Measurements from ENCODE around the gene GRN. TPM values are rescaled to one million over a fixed set of nuclear protein-coding genes. Genes with fewer than 3 reads are reported as not detected.

The GRN gene
- total and polyA plus RNA-seq, 2 of the 13 experiments (the other 11 are each of a cell fraction or from before 2014, with no cell fraction given), result 86.6 to 143 TPM

- no peak for TF ChIP-seq ZNF318 (CRISPR knock-in tag; IDR thresholded peaks at IDR 0.05)
- TF ChIP-seq GLI4 (CRISPR knock-in tag; IDR thresholded peaks at IDR 0.05; ENCODE audit: borderline replicate concordance), result no peak
- TF ChIP-seq DMAP1 (CRISPR knock-in tag; IDR thresholded peaks at IDR 0.05), result 0 out of 2 replicates have a peak, but pooled peaks have one; percentile 29
- TF ChIP-seq SP2 (CRISPR knock-in tag; IDR thresholded peaks at IDR 0.05), result no peak
- TF ChIP-seq AKAP8 (CRISPR knock-in tag; IDR thresholded peaks at IDR 0.05), result no peak
- no peak for TF ChIP-seq ZNF556 (CRISPR knock-in tag; IDR thresholded peaks at IDR 0.05; ENCODE audit: borderline replicate concordance)
- no peak for TF ChIP-seq ATF7-NPFF (CRISPR knock-in tag; IDR thresholded peaks at IDR 0.05; ENCODE audit: low read depth)
- TF ChIP-seq ZNF839 (CRISPR knock-in tag; IDR thresholded peaks at IDR 0.05; ENCODE audit: borderline replicate concordance), result no peak
- TF ChIP-seq NCOA1 (CRISPR knock-in tag; IDR thresholded peaks at IDR 0.05), result no peak
- no peak for TF ChIP-seq KLF15 (CRISPR knock-in tag; IDR thresholded peaks at IDR 0.05; ENCODE audit: borderline replicate concordance)
- TF ChIP-seq GTF3A (CRISPR knock-in tag; conservative IDR thresholded peaks at IDR 0.05), result no peak
- no peak for TF ChIP-seq ZNF704 (CRISPR knock-in tag; IDR thresholded peaks at IDR 0.05; ENCODE audit: borderline replicate concordance)
- TF ChIP-seq ZNF280D (CRISPR knock-in tag; IDR thresholded peaks at IDR 0.05), result peak; percentile 42; the same call in 1 of the 2 replicates
- 0 out of 2 replicates have a peak, but pooled peaks have one; percentile 39 for TF ChIP-seq ZNF766 (CRISPR knock-in tag; IDR thresholded peaks at IDR 0.05; ENCODE audit: borderline replicate concordance)
- TF ChIP-seq ZKSCAN8 (CRISPR knock-in tag; IDR thresholded peaks at IDR 0.05; ENCODE audit: borderline replicate concordance), result peak; percentile 56; the same call in 1 of the 2 replicates
- TF ChIP-seq ZFP37 (CRISPR knock-in tag; IDR thresholded peaks at IDR 0.05; ENCODE audit: borderline replicate concordance), result no peak
- TF ChIP-seq ZMYM3 (CRISPR knock-in tag; IDR thresholded peaks at IDR 0.05), result 0 out of 2 replicates have a peak, but pooled peaks have one; percentile 32
- no peak for TF ChIP-seq THYN1 (CRISPR knock-in tag; IDR thresholded peaks at IDR 0.05; ENCODE audit: borderline replicate concordance, low read depth)
Observed at GRCh38 chr17:44331249-44331760, 13.8 kb upstream of the GRN start (continued).
